Tibial nerve (tissue), 4 donors: ENCODE data around the gene ARRB2. TPM values are rescaled to one million over a fixed set of nuclear protein-coding genes. Genes with fewer than 3 reads are reported as not detected.

ENCODE experiments used
- DNase-seq, 2 donors: peaks; one replicate each; pipeline ENCODE4 v3.0.0-alpha.2; 2019; ENCODE audit warnings: low spot score in 2 of 2
- H3K27ac ChIP-seq, 4 donors: fragments of 200-600 bp; sonication (generic) in 3 of 4; one replicate each; pipeline ENCODE4 v1.5.1; 2017 to 2019; ENCODE audit warnings: mild to moderate bottlenecking in 1 of 4
- H3K27me3 ChIP-seq, 2 donors: fragments of 200-600 bp; sonication (generic) in 1 of 2; one replicate each; pipeline versions ENCODE4 v1.5.1 to v1.6.0; 2017 to 2019
- H3K36me3 ChIP-seq, 3 donors: fragments of 200-600 bp; sonication (generic); one replicate each; pipeline ENCODE4 v1.5.1; 2018 to 2019
- H3K4me1 ChIP-seq, 4 donors: fragments of 200-600 bp; sonication (generic) in 3 of 4; one replicate each; pipeline ENCODE4 v1.5.1; 2017 to 2019
- H3K4me3 ChIP-seq, 4 donors: fragments of 200-600 bp; sonication (generic) in 3 of 4; one replicate each; pipeline ENCODE4 v1.5.1; 2017 to 2019; ENCODE audit warnings: mild to moderate bottlenecking in 1 of 4, moderate library complexity in 1 of 4
- H3K9me3 ChIP-seq, 4 donors: fragments of 200-600 bp; sonication (generic) in 3 of 4; one replicate each; pipeline ENCODE4 v1.5.1; 2017 to 2019
- EP300 ChIP-seq, 2 donors: sonication (generic); formaldehyde crosslinking; IDR thresholded peaks; one replicate each; pipeline ENCODE4 v1.6.1; 2017; ENCODE audit warnings: antibody characterized with exemption in 2 of 2, mild to moderate bottlenecking in 1 of 2
- POLR2A ChIP-seq, 2 donors: fragments of 450-650 bp; IDR thresholded peaks; one replicate each; pipeline ENCODE4 v1.6.1; 2017; ENCODE audit warnings: antibody characterized with exemption in 2 of 2, mild to moderate bottlenecking in 2 of 2, moderate library complexity in 2 of 2
- WGBS, 2 donors: methylation state at CpG; one replicate each; pipeline ENCODE4 v1.1.5; 2018; 5-methylcytosine and 5-hydroxymethylcytosine counted together
- total RNA-seq, 4 donors: library from RNA; depleted of rRNA; stranded (reverse); fragments of >200 nt; gene quantifications; one replicate each; pipeline ENCODE4 v1.1.0, GENCODE V29; 2016
- TF ChIP-seq, protein P1 (sequence below), 5 experiments: fragments of 200-600 bp in 3 of 5; fragments of 450-650 bp in 2 of 5; sonication (generic) in 3 of 5; IDR thresholded peaks; one replicate each; pipeline ENCODE4 v1.5.1; 2016 to 2019; ENCODE audit warnings: antibody characterized with exemption in 5 of 5, mild to moderate bottlenecking in 3 of 5, moderate library complexity in 2 of 5

ARRB2 gene
- total RNA-seq, 4 donors from 2014 or later: 50.2 to 103 (median 57.4) TPM

DNA sequence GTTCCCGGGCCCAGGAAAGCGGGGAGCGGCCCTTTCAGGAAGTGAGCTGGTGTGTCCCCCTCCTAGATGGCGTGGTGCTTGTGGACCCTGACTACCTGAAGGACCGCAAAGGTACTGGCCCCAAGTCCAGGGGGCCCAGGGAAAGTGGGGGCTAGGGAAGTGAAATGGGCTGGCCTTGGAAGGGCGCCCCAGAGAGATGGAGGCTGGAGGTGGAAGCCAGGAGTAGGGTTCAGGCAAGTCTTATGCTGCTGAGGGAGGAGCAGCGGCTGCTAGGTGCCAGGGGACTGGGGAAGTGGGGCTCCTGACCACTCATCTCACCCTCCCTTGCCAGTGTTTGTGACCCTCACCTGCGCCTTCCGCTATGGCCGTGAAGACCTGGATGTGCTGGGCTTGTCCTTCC is 5.6 kb downstream of the ARRB2 start:
- Histone ChIP-seq H3K27me3 (no peaks in the 10 kb centered on the region), H3K4me3 (no peak overlapping the region), H3K9me3 (no peaks in the 10 kb centered on the region), H3K4me1 (peaks cover 0 to 15% (median 8%) of the 10 kb centered on the region in 4 donors), H3K36me3 (peaks cover 0 to 56% (median 10%) of the 10 kb centered on the region in 3 donors), H3K27ac (no peak overlapping the region)
- no peak for TF ChIP-seq POLR2A (IDR thresholded peaks at IDR 0.05)
- TF ChIP-seq, protein P1, sequence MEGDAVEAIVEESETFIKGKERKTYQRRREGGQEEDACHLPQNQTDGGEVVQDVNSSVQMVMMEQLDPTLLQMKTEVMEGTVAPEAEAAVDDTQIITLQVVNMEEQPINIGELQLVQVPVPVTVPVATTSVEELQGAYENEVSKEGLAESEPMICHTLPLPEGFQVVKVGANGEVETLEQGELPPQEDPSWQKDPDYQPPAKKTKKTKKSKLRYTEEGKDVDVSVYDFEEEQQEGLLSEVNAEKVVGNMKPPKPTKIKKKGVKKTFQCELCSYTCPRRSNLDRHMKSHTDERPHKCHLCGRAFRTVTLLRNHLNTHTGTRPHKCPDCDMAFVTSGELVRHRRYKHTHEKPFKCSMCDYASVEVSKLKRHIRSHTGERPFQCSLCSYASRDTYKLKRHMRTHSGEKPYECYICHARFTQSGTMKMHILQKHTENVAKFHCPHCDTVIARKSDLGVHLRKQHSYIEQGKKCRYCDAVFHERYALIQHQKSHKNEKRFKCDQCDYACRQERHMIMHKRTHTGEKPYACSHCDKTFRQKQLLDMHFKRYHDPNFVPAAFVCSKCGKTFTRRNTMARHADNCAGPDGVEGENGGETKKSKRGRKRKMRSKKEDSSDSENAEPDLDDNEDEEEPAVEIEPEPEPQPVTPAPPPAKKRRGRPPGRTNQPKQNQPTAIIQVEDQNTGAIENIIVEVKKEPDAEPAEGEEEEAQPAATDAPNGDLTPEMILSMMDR (IDR thresholded peaks at IDR 0.05): no peak
- no peak for TF ChIP-seq EP300 (IDR thresholded peaks at IDR 0.05)
- no peak for DNase-seq
- 92 to 97% methylated on average over 10 of the region's 10 CpGs for WGBS, 2 donors

- Histone ChIP-seq H3K36me3 (peaks cover 0 to 58% (median 10%) of the 10 kb centered on the region in 3 donors), H3K9me3 (no peaks in the 10 kb centered on the region)
- no peak for TF ChIP-seq EP300 (IDR thresholded peaks at IDR 0.05)
- TF ChIP-seq, protein P1 (IDR thresholded peaks at IDR 0.05): no peak
- TF ChIP-seq POLR2A (IDR thresholded peaks at IDR 0.05): no peak
These were observed 7.4 kb downstream of the ARRB2 start for GRCh38 chr17:4717791-4718190.

DNA sequence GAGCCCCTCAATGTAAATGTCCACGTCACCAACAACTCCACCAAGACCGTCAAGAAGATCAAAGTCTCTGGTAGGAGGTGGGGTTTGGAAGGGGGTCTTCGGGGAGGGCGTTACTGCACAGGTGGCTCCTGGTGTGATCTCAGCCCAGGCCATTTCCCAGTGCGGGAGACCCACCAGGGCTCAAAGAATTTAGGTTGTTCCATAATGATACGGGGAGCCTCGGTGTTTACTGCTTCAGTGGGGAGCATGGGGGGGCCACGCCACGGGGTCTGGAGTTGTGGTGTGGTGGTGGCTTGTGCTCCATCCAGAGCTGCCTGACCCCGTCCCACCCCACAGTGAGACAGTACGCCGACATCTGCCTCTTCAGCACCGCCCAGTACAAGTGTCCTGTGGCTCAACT is 7.8 kb downstream of the ARRB2 start:
- 95 to 96% methylated on average over 13 of the region's 13 CpGs for WGBS, 2 donors
- no peak overlapping the region for H3K27ac ChIP-seq
- DNase-seq: no peak
- peaks cover 0 to 58% (median 10%) of the 10 kb centered on the region in 3 donors for H3K36me3 ChIP-seq
- TF ChIP-seq POLR2A (IDR thresholded peaks at IDR 0.05) (no peak), EP300 (IDR thresholded peaks at IDR 0.05) (no peak)
- TF ChIP-seq, protein P1 (IDR thresholded peaks at IDR 0.05): no peak
- H3K27me3 ChIP-seq: no peaks in the 10 kb centered on the region
- H3K4me1 ChIP-seq: peaks cover 0 to 6% (median 0%) of the 10 kb centered on the region in 4 donors
- no peaks in the 10 kb centered on the region for H3K9me3 ChIP-seq
- H3K4me3 ChIP-seq: no peak overlapping the region

More at GRCh38 chr17:4717791-4718190, 7.4 kb downstream of the ARRB2 start:
- DNase-seq: no peak
- no peak overlapping the region for H3K27ac ChIP-seq
- peaks cover 0 to 6% (median 0%) of the 10 kb centered on the region in 4 donors for H3K4me1 ChIP-seq
- H3K27me3 ChIP-seq: no peaks in the 10 kb centered on the region
- no peak overlapping the region for H3K4me3 ChIP-seq
- WGBS, 2 donors: 86 to 87% methylated on average over 17 of the region's 17 CpGs

GRCh38 chr17:4719146-4719545 is 8.7 kb downstream of the ARRB2 start:
- Histone ChIP-seq H3K9me3 (no peaks in the 10 kb centered on the region), H3K27ac (no peak overlapping the region), H3K27me3 (no peaks in the 10 kb centered on the region), H3K4me1 (peaks cover 0 to 6% (median 0%) of the 10 kb centered on the region in 4 donors), H3K36me3 (peaks cover 0 to 58% (median 10%) of the 10 kb centered on the region in 3 donors), H3K4me3 (no peak overlapping the region)
- TF ChIP-seq, protein P1 (IDR thresholded peaks at IDR 0.05): no peak
- no peak for TF ChIP-seq POLR2A (IDR thresholded peaks at IDR 0.05)
- TF ChIP-seq EP300 (IDR thresholded peaks at IDR 0.05): no peak
- WGBS, 2 donors: 77 to 81% methylated on average over 10 of the region's 10 CpGs
- DNase-seq: no peak

DNA sequence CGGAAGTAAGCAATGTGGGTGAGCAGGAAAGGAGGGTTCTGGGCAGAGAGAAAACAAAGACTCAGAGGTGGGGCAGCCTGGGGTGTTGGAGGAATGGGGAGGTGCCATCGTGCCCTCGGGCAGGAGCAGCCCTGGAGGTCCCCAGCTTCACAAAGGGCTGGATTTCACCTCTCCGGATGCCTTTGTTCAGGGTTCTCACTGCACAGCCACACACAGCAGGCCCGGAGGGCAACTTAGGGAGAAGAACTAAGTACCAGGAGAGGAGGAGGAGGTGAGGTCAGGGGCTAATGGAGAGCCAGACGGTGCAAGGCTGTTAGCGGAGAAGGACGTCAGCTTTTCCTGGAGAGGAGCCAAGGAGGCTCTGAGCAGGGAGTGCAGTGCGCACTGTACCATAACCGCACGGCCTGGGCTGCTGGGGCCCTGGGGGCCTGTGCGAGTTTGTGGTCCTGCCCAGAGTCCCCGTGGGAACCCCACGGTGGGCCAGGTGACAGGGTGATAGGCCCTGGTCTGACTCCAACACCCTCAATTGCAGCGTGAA is 9.3 kb downstream of the ARRB2 start:
- Histone ChIP-seq H3K9me3 (no peaks in the 10 kb centered on the region), H3K4me1 (peaks cover 0 to 6% (median 0%) of the 10 kb centered on the region in 4 donors), H3K36me3 (peaks cover 0 to 58% (median 10%) of the 10 kb centered on the region in 3 donors), H3K4me3 (no peak overlapping the region), H3K27me3 (no peaks in the 10 kb centered on the region), H3K27ac (no peak overlapping the region)
- no peak for DNase-seq
- WGBS, 2 donors: 59 to 63% methylated on average over 15 of the region's 15 CpGs
- TF ChIP-seq POLR2A (IDR thresholded peaks at IDR 0.05) (no peak), EP300 (IDR thresholded peaks at IDR 0.05) (no peak)
- TF ChIP-seq, protein P1 (IDR thresholded peaks at IDR 0.05): no peak
